GM18519 (cell line): Measurements from ENCODE around the gene SH3RF3.

ENCODE experiments used
- ATAC-seq: cut with Tn5 transposase; IDR thresholded peaks from one replicate; pipeline ENCODE4 v1.9.1; 2021; ENCODE audit warnings: mild to moderate bottlenecking, moderate library complexity; ENCODE audit not compliant: unreplicated experiment, low FRiP score

The SH3RF3 gene

DNA sequence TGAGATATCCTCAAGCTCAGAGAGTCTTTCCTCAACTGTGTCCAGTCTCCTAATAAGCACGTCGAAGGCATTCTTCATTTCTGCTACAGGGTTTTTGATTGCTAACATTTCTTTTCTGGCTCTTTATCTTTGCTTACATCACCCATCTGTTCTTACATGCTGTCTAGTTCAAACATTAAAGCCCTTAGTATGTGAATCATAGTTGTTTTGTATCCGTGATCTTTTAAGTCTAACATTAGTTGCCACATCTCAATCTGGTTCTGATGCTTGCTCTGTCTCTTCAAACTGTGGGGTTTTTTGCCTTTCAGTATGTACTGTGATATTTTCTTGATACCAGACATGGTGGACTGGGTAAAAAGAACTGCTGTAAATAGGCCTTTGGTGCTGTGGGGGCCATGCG is 235.2 kb downstream of the SH3RF3 start:
- ATAC-seq: no peak

DNA sequence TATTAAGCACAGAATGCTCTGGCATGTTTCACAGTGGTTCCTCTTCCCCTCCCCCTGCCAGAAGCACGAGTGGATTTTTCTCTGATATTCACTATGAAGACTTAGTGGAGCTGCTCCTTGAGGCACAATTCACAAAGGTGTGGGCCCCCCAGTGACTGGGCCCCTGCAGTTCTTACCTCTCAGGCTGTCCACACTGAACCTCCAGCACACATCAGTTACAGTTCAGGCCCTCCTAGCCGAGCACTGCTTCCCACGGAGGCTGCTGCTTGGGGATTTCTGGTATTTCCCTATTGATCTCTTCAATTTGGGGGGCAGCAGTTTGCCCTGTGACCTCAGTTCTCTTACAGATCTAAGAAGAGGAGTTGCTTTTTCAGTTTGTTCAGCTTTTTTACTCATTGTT is 236.1 kb downstream of the SH3RF3 start:
- ATAC-seq: no peak

DNA sequence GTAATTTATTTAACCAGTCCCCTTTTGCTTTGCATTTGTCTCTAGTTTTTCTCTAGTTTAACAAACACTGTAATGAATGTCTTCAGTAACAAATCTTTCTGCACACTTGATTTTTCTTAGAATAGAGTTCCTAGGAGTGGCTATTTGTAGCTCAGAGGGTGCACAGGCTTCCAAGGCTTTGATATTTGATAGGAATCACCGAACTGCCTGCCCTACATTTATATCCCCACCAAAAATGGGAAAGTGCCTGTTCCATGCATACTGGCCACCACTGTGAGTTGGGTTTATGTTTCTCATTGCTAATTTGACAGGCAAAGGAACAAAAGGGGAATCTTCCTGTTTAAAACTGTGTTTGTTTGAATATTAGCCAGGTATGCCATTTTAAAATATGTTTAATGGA is 238.7 kb downstream of the SH3RF3 start:
- no peak for ATAC-seq

DNA sequence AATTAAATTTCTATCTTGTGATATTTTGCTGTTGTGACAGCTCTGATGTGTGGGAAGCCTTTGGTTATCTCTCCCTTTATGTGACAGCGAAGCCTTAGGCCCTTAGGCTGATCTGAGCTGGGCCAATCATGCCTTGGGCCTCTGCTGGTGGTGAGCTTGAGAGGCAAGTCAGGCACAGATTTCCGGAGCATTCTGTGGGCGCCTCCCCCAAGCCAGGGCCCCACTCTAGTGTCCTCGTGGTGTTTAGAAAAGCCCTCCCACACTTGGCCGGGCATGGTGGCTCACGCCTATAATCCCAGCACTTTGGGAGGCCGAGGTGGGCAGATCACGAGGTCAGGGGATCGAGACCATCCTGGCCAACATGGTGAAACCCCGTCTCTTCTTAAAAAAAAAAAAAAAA is 239.8 kb downstream of the SH3RF3 start:
- ATAC-seq: no peak

DNA sequence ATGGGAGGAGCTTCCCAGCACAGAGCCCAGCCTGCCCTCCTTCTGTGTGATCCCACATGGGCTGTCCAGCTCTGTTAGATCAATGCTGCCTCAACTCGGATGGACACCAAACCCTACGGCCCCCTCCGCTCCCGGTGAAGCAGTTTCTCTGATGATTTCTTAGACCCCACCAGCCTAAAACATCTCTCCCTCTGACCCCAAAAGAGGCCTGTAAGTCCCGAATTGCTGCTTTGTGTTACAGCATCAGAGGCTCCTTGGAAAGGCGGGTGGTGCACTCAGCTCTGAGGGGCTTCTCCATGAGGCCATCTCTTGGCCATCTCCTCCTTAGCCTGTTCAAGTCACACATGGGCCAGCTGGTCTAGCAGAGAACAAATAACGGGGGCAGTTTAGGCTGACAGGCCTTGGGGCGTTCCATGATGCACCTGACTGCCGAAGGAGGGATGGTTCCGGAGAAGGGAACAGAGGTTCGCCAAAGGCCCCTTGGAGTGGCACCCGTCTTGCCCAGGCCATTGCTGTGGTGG is 240.7 kb downstream of the SH3RF3 start:
- no peak for ATAC-seq

DNA sequence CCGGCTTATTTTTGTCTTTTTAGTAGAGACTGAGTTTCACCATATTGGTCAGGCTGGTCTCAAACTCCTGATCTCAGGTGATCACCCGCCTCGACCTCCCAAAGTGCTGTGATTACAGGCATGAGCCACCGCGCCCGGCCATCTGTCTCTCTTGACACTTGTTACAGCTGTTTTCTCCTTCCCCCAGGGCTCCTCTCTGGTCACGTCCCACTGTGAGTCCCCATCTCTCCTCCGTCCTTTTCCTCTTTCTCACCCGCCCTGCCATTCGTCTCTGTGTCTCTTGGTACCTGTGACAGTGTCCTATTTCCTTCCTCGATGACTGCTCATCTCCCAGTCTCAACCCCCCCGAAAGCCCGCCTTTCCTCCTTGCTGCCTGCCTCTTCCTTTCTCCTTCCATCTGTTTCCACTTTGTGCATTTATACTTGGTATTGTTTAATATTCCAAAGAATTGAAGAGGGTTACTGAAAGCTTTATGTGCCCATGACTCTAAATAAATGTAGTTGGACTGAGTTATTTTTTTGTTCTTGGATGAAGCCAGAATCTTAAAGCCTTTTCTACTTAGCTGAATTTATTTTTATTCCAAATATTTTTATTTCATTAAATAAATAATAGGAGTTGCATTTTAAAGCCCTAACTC is 241.5 kb downstream of the SH3RF3 start:
- no peak for ATAC-seq

DNA sequence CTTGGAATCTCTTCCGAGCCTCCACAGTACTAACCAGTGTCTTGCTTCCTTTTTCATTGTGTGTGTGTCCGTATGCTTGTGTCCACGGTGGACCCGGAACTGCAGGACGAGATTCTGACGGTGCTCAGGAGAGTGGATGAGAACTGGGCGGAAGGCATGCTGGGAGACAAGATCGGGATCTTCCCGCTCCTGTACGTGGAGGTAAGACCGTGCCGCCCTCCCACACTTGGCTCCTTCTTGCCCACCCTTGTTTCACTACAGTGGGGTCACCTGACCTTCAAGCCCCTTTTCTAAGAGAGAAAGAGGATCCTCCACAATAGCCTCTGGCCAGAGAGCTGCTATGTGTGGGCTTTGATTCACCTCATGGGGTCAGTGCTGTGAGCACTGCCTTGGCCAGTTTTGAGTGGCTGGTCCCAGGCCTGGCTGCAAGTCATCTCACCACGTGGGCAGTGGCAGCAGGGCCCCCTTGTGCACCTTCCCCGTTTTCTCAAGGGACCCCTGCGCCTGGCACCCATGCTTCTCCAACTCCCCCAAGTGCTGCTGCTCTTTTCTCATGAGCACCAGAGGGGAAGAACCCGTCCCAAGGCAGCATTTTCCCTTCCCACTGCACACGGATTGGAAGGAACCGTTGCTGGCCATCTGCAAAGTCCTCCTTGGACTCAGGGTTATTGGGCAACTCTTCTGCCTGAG is 242.6 kb downstream of the SH3RF3 start:
- ATAC-seq: no peak

DNA sequence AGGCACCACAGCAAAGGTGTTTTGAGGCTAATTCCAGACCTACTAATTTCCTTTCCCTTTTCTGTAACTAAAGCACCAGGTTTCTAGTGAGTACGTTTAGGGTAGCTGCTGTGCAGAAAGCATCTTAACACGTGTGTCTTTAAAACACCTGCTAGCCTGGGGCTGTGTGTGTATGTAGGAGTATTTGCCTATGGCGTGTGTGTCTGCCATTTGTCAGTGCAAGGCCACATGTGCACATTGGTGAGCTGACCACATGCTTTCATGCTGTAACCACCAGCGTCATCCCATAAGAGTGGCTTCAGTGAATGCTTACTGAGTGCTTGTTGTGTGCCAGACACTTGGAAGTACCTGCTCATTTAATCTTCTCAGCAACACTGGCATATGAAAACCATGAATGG is 243.2 kb downstream of the SH3RF3 start:
- ATAC-seq: no peak

DNA sequence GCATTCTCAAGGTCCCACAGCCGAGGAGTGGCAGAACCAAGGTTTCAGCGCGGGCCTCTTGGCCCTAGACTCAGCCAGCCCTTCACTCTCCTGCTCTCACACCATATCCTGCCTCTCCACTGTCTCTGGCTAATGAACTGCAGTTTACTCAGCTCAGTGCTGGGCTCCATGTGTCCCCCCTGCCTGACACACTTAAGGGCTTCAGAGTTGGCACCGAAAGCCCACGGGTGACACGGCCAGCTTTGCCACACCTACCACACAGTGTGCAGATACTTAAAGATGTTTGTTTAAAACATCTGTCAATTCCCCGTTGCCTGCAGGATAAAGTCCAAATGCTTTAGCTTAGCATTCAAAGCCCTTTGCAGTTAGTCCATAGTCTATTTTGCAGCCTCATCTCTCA is 243.6 kb downstream of the SH3RF3 start:
- no peak for ATAC-seq

DNA sequence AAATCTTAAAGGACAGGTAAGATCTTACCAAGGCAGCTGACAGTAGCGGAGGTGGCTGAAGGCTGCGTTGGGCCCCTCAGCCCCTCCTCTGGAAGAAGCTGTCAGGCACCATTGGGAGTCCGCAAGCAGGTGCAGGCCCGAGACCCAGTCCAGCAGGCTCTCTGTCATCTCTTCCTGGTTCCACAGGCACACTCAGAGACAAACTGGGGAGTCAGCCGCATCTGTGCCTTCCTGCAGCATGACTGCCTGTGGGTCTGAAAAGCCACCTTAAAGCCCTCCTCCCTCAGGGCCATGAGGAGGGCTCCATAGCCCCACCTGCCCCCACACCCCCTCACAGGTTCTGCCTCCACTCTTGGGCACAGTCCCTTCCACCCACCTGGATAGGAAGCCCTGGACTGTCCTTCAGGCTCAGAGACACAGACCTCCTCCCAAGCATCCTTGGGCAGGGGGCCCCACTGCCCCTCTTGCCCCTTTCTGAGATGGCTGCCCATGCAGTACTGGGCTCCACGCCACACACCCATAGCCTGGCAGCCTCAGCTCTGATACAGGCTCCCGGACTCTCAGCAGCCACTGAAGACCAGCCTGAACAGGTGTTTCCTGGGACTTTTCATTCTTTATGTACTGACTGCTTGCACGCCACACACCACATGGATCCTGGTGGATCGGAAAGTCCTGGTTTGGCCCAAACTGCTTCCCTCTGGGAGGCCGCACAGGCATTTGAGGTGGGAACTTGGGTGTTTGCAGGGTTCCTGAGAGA is 245.0 kb downstream of the SH3RF3 start:
- no peak for ATAC-seq

DNA sequence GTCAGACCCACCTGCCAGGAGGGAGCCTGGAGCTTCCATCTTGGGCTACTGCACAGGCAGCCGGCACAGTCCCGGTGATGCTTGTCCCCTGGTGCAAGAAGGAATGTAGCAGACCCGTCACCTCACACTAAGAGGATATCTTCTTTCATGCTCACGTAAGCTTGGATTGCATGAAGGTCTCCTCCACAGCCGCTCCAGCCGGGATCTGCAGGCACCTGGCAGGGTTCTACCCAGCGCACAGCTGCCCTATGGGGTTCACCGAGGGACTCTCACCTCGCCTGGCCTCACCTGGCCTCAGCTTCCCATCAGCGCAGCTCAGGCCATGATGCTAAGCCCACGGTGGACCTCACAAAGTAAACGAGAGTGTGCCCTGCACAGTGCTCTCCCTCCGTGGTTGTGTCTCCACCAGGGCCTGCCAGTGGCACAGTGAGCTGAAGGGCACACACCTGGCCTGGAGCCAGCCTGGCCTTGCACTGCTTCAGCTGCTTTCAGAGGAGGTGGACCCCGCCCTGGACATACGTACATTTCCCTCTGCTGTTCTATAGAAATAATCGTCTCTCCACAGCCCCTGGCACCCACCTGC is 245.6 kb downstream of the SH3RF3 start:
- no peak for ATAC-seq

DNA sequence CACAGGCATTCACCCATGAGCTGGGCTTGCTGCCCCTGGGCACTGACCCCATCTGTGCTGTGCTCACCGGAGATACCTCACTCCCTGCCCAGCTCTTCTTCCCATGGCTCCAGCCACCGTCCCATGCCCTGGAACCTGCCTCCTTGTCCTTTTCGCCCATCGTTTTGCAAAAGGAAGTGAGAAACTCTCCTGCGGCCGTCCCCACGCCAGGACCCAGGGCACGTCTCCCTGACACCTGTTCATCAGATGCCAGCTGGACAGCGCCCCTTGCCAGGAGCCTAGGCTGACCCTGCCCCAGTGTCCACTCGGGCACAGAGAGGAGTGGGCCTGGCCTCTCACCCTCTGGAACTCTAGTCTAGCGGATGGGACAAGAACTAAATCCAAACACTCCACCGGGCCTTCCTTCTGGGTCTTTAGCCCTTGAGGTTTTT is 246.1 kb downstream of the SH3RF3 start:
- no peak for ATAC-seq

DNA sequence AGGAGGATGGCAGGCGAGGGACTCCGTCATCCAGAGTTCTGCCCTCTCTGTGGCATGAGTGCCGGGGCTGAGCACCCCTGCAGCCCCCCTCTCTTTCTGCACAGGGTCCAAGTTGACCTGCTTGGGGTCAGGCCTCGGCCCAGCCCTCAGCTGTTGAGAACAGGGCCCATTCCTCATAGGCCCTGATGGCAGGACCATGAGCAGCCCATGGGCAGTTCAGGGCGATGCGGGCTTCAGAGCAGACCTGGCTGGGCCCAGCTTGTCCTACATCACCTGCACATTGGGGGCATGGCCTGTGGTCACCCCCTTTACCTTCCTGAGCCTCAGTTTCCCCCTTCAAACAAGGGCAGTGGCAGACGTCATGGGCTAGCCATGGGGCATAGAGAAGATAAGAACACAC is 246.7 kb downstream of the SH3RF3 start:
- no peak for ATAC-seq

DNA sequence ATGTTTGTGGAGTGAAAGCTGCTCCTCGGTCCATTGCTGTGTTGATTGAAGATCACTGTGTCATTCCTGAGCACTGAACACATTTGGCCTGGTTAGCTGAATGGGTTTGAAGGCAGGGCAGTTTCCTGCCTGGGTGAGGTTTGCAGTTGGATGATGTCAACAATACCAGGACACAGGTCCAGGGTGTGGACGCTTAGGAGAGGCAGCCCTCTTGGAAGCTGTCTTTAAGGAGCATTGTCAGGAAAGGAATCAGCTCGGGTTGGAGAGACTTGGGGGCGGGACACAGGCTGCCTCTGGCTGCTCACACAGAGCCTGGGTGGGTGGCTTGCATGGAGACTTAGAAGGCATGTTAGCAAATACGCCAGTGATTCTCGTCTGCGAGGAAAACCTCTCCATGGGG is 247.1 kb downstream of the SH3RF3 start:
- ATAC-seq: no peak

DNA sequence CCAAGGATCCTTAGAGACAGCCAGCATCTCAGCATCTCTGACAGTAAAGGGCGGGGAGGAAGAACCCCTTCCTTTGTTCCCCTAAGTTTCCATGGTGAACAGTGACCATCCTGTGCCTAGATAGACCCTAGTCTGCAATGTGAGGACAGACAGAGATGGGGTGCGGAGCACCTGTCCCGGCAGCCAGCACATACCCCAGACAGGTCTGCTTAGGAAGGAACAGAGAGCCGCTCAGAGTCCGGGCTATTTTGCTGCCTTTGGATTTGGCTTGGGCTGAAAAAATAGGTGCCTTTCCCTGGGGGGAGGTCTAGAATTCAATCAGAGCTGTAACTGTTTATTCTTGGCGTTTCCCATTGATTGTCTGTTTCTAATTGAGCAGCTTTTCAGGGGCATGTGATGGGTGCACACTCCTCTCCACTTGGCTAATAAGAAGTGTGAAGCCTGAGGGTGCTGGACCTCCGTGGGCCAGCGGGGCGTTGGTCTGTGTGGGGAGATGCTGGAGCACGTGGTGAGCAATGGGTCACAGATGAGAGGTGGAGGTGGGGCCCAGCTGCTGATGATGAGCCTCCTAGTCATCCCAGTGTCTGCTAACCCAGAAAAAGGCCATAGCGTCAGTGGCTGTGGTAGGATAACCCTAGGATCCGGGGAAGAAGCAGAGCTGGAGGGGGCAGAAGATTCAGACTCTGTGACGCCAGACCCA is 247.9 kb downstream of the SH3RF3 start:
- no peak for ATAC-seq

DNA sequence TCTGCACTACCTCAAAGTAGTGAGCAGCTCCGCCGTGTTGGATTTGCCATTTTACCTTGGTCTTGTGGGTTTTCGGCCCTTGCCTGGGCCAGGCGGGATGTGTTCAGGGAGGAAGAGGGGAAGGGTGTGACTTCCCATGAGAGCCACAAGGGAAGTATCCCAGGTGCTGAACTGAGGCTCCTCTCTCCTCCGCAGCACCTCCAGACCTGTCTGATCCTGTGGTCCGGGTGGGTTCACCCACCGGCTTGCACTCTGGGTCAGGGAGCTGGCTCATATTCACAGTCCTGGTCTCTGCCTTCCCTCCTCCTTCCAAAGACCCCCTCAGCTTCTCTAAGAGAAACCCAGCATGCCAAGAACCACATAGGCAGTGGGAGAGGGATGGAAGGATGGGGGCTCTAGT is 249.0 kb downstream of the SH3RF3 start:
- ATAC-seq: no peak

DNA sequence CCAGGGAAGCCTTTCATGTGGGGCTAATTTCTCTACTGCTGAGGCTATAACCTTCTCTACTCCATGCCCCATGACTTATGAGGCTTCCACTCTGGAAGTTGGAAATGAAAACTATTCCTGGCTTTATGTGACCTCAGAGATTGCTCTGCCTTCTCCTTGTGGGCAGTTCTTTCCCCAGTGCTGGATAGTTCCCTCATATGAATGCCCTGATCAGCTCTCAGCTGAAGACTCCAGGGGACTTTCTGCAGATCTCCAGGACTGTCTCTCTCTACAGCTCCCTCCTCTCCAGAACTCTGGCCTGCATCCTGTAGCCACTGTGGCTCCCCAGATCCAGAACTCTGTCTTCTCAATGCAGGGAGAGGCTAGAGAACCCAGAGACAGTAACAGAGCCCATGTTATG is 249.7 kb downstream of the SH3RF3 start:
- ATAC-seq: no peak

DNA sequence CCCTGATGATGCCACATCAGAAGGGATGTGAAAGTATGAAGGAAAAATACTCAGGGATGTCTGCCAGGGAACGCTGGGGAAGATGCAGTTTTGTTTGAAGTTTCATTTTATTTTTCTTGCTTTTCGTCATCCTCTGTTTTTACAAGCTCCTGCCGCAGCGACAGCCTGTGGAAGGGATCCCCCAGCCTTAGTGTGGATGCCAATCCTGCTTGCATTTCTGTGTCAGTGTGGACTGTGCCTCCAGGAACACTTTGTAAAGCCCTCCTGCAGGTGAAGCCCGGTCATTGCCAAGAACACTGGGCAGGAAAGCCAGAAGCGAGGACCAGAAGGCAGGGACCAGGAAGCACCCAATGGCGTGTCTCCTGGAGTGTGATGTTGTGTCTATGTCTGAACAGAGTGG is 250.5 kb downstream of the SH3RF3 start:
- ATAC-seq: no peak

DNA sequence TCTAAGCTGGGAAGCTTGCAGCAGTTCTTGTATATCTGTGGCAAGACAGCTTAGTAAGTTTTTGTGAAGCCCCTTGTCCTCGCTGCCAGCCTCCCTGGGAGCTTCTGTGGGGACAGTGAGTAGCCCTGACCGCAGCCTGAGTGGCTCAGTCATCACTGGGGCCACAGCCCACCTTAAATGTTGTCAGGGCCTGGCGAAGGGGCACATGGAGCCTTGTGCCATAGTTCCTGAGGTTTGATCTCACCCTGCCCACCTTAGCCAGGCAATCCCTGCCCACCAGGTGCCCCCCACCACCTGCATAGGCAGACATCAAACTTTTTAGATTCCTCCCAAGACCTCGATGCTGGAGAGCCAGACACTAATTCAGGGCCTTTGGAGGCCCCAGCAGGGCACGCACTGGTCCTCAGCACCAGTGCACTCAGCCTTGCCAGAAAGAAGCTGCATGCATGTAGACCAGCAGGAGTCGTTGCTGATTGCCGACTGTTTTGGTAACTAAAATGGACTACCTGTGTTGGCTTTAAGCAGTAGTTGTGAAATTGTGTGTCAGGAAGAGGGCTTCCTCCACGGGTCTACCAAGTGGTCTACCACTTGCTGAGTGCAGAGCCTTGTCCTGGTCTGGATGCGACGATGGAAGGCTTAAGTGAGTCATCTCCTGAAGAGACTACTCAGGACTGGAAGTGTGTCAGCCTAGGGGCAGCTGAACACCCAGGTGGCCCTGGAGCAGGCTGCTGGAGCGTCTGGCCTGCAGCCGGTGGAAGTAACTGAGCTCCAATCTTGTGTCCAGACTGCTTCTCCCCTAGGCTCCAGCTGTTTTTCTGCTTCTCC is 251.7 kb downstream of the SH3RF3 start:
- no peak for ATAC-seq

DNA sequence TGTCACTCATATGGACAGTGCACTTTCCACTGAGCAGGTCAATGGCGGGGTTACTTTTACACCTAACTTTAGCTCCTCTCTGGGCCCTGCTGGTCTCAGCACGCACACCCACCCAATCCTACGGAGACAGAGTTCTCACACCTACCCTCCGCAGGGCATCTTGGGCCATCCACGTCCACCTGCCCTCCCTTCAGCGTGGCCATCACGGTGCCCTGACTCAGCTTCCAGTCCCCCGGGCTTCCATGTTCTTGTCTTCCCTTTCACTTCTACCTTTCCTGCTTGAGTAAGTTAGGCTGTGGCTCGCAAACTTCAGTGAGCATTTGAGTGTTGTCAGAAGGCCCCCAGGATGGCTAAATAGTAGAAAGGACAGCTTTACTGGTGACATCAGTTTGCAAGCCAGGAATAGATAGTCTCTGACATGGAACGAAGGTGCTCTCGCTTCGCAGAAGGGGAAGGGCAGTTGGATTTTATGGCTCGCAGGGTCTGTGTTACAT is 252.4 kb downstream of the SH3RF3 start:
- no peak for ATAC-seq
